Posterior cingulate gyrus (tissue), 11 donors: ENCODE results near the gene NR1H3.

Experiments used
- DNase-seq, 10 donors: peaks; one replicate each; pipeline versions ENCODE4 v3.0.0 to v3.0.0-alpha.2; 2020 to 2021; ENCODE audit warnings: mixed read lengths in 3 of 10
- intact Hi-C: fragments of 100-400 bp; cut with DNase I; formaldehyde crosslinking; loops from one replicate; pipeline ENCODE4 v1.15.1; 2023

NR1H3 gene

GRCh38 chr11:47267876-47268275 lies 10.1 kb downstream of the NR1H3 start:
- peak in 1 of 10 donors; percentile 1 for DNase-seq
- intact Hi-C loops = loop anchor here (2.0 kb wide), 2 partner anchors 53 to 141 kb away; partner anchors contain the start of genes DDB2 and SLC39A13

DNA sequence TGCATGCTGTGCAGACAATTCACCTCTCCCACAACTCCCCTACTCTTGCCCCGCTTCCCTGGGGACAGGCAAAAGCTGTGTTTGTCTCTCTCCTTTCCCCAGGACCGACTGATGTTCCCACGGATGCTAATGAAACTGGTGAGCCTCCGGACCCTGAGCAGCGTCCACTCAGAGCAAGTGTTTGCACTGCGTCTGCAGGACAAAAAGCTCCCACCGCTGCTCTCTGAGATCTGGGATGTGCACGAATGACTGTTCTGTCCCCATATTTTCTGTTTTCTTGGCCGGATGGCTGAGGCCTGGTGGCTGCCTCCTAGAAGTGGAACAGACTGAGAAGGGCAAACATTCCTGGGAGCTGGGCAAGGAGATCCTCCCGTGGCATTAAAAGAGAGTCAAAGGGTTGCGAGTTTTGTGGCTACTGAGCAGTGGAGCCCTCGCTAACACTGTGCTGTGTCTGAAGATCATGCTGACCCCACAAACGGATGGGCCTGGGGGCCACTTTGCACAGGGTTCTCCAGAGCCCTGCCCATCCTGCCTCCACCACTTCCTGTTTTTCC lies 10.7 kb downstream of the NR1H3 start:
- intact Hi-C loops = loop anchor here (1.0 to 2.0 kb wide), 3 partner anchors 54 to 140 kb away; partner anchors contain the start of genes DDB2 and SLC39A13
- peak in 1 of 10 donors; percentile 78 for DNase-seq

DNA sequence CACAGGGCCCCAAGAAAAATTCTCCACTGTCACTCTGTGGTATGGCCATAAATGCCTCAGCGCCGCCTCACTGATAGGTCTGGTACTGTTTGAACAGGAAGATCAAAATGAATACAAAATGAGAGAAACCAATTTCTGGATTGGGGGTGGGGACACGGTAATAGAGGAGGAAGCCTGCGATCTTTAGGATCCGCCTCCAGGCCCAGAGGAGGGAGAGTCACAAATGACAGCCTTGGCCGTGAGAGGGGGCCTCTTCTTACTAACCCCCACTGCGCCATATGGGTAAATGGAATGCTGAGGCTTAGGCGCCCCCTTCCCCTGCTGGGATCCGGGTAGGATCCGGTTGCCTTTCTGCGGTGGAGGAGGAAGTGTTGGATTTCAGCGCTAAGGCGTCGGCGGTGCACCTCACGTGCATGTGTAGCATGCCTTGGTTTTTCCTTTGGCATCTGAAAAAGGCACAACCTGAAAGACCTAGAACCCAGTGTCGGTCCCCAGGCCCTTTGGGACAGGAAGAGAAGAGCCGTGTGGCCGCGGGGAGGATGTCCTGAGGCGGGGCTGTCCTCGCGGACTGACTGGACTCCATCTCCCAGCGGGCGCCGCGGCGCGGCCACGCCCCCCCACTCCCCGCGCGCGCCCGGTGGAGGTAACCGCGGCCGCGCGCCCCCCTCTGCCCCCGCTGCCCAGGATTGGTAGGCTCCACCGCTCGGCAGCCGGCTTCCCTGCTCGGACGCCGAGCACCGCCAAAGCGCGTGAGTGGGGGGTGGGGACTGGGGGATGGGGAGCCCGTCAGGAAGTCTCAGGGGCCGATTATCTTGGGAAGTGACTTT lies 11.4 kb downstream of the NR1H3 start:
- intact Hi-C loops = loop anchor here (1.0 to 2.0 kb wide), 3 partner anchors 54 to 140 kb away; partner anchors contain the start of genes DDB2 and SLC39A13
- peak; percentile 70 to 98 (median 85) for DNase-seq

DNA sequence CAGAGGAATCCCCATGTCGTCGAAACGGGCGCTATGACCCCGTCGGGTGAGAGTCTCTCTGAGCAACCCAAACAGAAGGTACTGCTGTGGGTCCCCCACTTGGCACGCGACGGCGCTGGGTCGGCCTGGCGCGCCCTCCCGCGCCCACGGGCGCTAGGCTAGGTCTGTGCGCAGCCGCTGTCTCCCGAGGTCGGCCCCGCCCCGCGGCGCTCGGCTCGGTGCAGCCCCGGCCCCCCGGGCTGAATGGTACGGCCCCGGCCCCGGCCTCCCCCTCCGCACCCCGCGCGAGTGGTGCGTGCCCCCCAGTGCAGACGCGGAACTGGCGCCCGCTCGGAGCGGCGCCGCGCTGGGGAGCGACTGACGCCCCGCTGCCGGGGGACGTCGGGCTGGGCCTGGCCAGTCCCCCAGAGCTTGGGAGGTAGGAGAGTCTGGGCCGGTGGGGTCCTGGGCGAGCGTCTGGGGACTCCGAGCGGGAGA lies 12.1 kb downstream of the NR1H3 start, which contains the start of gene MADD:
MADD (plus strand) TSS at position 305 of the 477 bp plus-strand sequence.
- intact Hi-C loops = loop anchor here (1.0 to 10.0 kb wide), 4 partner anchors 55 to 139 kb away; partner anchors contain the start of genes DDB2, MYBPC3 and SLC39A13
- peak; percentile 72 to 98 (median 86) for DNase-seq

GRCh38 chr11:47270331-47271271 lies 12.8 kb downstream of the NR1H3 start:
- intact Hi-C loops = loop anchor here (10.0 kb wide), 1 partner anchor 84 kb away; the partner anchor contains the start of gene MYBPC3
- peak in 2 of 10 donors; percentile 22 to 81 for DNase-seq

- DNase-seq = no peak
Measured at GRCh38 chr11:47271328-47271727, 13.5 kb downstream of the NR1H3 start.

DNA sequence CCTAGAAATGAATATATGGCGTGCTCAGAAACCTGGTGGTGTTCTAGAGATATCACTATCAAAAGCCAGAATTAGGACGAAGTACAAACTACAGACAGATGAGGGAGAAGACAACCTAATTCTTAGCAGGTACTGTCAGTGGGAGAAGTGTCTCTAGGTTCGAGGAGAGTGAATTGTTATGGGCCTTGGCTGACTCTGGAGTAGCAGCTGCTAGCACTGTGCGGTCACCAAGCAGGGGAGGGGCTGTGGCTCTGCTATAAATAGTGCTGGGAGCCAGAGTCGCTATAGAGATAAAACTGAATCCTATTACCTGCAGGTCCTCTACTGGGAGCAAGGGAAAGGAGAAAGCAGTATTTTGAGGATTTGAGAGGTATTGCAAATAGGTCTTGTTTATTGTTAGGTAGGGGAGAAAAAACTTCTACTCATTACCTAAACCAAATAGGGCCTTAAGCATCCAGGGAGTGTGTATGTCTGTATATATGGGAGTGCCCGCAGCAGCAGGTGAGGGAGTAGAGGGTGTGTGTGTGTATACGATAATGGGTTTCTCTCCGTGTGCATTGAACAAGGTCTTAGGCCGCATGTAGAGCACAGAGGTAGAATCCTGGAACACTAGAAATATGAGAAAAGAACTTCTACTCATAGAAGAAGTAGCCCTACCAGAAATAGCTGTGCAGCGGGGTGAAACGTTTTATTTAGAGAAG lies 14.3 kb downstream of the NR1H3 start:
- intact Hi-C loops = loop anchor here (10.0 kb wide), 1 partner anchor 83 kb away; the partner anchor contains the start of gene MYBPC3
- peak in 3 of 10 donors; percentile 26 to 88 (median 27) for DNase-seq

More at GRCh38 chr11:47271328-47271727, 13.5 kb downstream of the NR1H3 start:
- intact Hi-C loops = loop anchor here (10.0 kb wide), 1 partner anchor 83 kb away; the partner anchor contains the start of gene MYBPC3

DNA sequence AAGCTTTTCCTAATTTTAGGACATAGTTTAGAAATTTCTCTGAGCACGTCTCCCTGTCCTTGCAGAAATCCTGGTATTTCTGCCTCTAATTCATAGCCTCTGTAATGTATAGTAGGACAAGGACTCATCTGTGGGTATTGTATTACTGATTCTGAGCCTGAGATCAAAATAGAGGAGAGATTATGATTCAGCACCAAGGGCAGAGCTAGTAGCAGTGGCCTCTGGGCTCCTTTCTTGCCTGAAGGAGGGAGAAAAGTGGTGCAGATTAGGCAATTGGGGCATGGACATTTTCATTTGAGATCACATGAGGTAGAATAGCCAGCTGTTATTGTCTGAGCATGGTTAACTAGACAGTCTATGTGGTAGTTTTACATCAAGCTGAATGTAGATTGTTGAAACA lies 14.9 kb downstream of the NR1H3 start:
- intact Hi-C loops = loop anchor here (10.0 kb wide), 1 partner anchor 82 kb away; the partner anchor contains the start of gene MYBPC3
- no peak for DNase-seq

DNA sequence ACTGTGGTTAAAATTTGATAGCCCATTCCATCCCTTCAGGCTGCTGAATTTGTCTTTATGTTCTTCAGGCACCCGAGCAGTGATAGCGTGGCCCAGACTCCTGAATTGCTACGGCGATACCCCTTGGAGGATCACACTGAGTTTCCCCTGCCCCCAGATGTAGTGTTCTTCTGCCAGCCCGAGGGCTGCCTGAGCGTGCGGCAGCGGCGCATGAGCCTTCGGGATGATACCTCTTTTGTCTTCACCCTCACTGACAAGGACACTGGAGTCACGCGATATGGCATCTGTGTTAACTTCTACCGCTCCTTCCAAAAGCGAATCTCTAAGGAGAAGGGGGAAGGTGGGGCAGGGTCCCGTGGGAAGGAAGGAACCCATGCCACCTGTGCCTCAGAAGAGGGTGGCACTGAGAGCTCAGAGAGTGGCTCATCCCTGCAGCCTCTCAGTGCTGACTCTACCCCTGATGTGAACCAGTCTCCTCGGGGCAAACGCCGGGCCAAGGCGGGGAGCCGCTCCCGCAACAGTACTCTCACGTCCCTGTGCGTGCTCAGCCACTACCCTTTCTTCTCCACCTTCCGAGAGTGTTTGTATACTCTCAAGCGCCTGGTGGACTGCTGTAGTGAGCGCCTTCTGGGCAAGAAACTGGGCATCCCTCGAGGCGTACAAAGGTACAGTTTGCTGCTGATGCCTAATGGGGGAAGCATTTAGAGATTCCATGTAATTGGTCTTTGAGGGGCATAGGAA lies 16.9 kb downstream of the NR1H3 start:
- DNase-seq = no peak
- intact Hi-C loops = loop anchor here (10.0 kb wide), 1 partner anchor 80 kb away; the partner anchor contains the start of gene MYBPC3

- DNase-seq = no peak
- intact Hi-C loops = loop anchor here (10.0 kb wide), 1 partner anchor 78 kb away; the partner anchor contains the start of gene MYBPC3
Measured at GRCh38 chr11:47276923-47277322, 19.1 kb downstream of the NR1H3 start.

- intact Hi-C loops = loop anchor here (10.0 kb wide), 1 partner anchor 77 kb away; the partner anchor contains the start of gene MYBPC3
- no peak for DNase-seq
Measured at GRCh38 chr11:47278058-47278457, 20.3 kb downstream of the NR1H3 start.

GRCh38 chr11:47278769-47279168 lies 21.0 kb downstream of the NR1H3 start:
- intact Hi-C loops = loop anchor here (10.0 kb wide), 1 partner anchor 76 kb away; the partner anchor contains the start of gene MYBPC3

DNA sequence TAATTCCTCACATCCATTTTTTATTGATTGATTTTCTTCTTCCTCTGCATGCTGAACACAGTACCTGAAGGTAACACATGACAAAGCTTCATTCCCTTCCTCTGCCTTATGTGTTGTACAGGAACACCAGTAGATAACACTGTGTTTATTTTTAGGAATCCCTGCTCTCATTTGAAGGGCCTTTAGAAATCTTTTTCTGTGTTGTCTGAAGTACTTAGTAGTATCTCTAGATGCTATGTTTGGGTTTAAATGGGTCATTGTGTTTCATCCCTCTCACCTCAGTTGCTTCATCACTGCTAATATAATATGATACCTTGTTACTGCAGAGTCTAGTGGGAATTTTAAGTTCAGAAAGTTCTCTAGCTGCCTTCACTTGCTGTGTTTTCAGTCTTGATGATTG lies 22.3 kb downstream of the NR1H3 start:
- intact Hi-C loops = no loop called here
- no peak for DNase-seq

More at GRCh38 chr11:47278769-47279168, 21.0 kb downstream of the NR1H3 start:
- no peak for DNase-seq

GRCh38 chr11:47280860-47281259 lies 23.1 kb downstream of the NR1H3 start:
- no peak for DNase-seq
- intact Hi-C loops = no loop called here

- intact Hi-C loops = no loop called here
- no peak for DNase-seq
Measured at GRCh38 chr11:47282462-47282861, 24.7 kb downstream of the NR1H3 start.

DNA sequence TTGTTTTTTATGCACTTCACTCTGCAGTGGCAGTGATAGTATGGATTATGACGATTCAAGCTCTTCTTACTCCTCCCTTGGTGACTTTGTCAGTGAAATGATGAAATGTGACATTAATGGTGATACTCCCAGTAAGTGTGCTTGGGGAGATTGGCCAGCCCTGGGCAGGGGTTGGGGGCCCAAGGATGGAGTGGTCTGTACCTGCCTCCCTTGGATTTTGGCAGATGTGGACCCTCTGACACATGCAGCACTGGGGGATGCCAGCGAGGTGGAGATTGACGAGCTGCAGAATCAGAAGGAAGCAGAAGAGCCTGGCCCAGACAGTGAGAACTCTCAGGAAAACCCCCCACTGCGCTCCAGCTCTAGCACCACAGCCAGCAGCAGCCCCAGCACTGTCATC lies 26.4 kb downstream of the NR1H3 start:
- peak in 2 of 10 donors; percentile 10 to 74 for DNase-seq
- intact Hi-C loops = no loop called here

GRCh38 chr11:47285969-47286770 lies 28.4 kb downstream of the NR1H3 start:
- intact Hi-C loops = no loop called here

More at GRCh38 chr11:47285969-47286770, 28.4 kb downstream of the NR1H3 start:
- DNase-seq = no peak
